ENCODE measurements around the gene PARD3B.

DNA sequence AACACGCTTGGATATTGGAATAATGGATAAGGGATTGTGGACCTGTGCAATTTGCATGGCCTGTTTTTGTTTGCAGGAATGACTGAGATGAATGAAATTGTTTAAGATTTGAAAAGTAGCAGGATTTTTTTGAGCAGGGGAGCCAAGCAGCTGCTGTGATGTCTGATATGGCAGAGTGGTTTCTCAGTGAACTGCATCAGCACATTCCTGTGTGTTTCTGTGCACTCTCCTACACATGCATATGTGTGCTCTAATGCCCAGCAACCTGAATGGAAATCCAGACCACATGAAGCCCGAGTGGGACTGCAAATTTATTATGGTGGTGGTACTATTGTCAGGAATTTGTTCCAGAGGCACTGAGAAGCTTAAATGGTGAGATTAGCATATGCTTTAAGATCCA, 161.7 kb downstream of the PARD3B start:
- TF ChIP-seq, protein P1, sequence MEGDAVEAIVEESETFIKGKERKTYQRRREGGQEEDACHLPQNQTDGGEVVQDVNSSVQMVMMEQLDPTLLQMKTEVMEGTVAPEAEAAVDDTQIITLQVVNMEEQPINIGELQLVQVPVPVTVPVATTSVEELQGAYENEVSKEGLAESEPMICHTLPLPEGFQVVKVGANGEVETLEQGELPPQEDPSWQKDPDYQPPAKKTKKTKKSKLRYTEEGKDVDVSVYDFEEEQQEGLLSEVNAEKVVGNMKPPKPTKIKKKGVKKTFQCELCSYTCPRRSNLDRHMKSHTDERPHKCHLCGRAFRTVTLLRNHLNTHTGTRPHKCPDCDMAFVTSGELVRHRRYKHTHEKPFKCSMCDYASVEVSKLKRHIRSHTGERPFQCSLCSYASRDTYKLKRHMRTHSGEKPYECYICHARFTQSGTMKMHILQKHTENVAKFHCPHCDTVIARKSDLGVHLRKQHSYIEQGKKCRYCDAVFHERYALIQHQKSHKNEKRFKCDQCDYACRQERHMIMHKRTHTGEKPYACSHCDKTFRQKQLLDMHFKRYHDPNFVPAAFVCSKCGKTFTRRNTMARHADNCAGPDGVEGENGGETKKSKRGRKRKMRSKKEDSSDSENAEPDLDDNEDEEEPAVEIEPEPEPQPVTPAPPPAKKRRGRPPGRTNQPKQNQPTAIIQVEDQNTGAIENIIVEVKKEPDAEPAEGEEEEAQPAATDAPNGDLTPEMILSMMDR (IDR thresholded peaks at IDR 0.05; ENCODE audit: low read length) = no peak
- no peak for TF ChIP-seq EZH2 (optimal IDR thresholded peaks at IDR 0.05; ENCODE audit: low read depth, low read length)

All from MM.1S (cell line).